ENCODE results near the gene SIL1. TPM values are rescaled to one million over a fixed set of nuclear protein-coding genes. Genes with fewer than 3 reads are reported as not detected.

The SIL1 gene
- polyA plus RNA-seq, 1 donor (not counting 4 experiments of a cell fraction or from before 2014, with no cell fraction given): 45.4 TPM

DNA sequence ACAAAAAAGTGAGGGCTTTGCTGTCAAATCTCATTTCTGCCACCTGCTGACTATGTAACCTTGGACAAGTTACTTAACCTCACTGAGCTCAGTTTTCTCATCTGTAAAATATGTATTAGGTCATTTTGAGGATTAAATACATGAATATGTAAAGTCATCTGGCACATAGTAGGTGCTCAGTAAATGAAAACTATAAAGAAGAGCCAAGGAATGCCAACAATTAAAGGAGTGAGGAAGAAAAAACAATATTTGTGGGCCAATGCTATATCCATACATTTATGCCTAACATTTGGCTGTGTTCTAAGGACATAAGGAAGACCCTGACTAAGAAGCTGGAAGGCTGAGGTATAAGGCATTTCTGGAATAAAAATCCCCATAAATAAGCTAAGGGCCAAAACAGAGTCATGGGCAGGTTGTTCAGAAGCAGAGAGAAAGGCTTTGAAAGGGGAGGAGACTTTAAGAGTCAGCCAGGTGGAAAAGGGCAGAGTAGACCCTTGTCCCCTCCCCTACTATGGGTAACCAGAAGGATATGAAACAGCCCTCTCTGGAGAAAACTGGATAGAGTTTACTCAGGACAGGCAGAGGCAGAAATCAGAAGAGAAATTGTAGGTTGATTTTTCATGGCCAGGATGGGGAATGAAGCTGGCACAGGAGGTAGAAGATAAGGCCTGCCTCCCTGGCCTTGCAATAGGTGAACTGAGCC lies 47.6 kb upstream of the SIL1 start:
- H4K20me1 ChIP-seq (ENCODE audit: control insufficient read depth, extremely low read depth, insufficient read depth, low read length): no peaks in the 10 kb centered on the region
- no peak for DNase-seq (ENCODE audit: low read depth, low spot score)
- H3K4me1 ChIP-seq (ENCODE audit: control insufficient read depth, extremely low read depth, insufficient read depth, low read length): peaks cover 12% of the 10 kb centered on the region
- H3K79me2 ChIP-seq (ENCODE audit: control insufficient read depth, insufficient read depth, low read length): no peaks in the 10 kb centered on the region
- peak overlapping the region in 1 of 3 experiments; percentile 27 for H3K4me3 ChIP-seq (ENCODE audit: control insufficient read depth in 2 of 3, extremely low read depth in 1 of 3, insufficient read depth in 2 of 3, low read depth in 1 of 3, low read length in 3 of 3)
- no peak overlapping the region for H3K9ac ChIP-seq (ENCODE audit: control insufficient read depth, extremely low read depth, insufficient read depth, low read length)
- H3K4me2 ChIP-seq (ENCODE audit: control insufficient read depth, extremely low read depth, insufficient read depth, low read depth, low read length): peak overlapping the region; percentile 56
- FAIRE-seq: no peak
- H2AFZ ChIP-seq (ENCODE audit: control insufficient read depth, low read length): peak overlapping the region; percentile 99
- dilution Hi-C loops (cut with MboI; ENCODE audit: extremely low pct_ligation_motif_present, low sequenced_read_pairs): no loop called here
- no peaks in the 10 kb centered on the region for H3K9me1 ChIP-seq (ENCODE audit: control insufficient read depth, extremely low read depth, insufficient read depth, low read length)
- TF ChIP-seq, protein P1, sequence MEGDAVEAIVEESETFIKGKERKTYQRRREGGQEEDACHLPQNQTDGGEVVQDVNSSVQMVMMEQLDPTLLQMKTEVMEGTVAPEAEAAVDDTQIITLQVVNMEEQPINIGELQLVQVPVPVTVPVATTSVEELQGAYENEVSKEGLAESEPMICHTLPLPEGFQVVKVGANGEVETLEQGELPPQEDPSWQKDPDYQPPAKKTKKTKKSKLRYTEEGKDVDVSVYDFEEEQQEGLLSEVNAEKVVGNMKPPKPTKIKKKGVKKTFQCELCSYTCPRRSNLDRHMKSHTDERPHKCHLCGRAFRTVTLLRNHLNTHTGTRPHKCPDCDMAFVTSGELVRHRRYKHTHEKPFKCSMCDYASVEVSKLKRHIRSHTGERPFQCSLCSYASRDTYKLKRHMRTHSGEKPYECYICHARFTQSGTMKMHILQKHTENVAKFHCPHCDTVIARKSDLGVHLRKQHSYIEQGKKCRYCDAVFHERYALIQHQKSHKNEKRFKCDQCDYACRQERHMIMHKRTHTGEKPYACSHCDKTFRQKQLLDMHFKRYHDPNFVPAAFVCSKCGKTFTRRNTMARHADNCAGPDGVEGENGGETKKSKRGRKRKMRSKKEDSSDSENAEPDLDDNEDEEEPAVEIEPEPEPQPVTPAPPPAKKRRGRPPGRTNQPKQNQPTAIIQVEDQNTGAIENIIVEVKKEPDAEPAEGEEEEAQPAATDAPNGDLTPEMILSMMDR (optimal IDR thresholded peaks at IDR 0.05 in 1 of 3, IDR thresholded peaks at IDR 0.05 in 1 of 3, conservative IDR thresholded peaks at IDR 0.05 in 1 of 3; ENCODE audit: extremely low read depth in 1 of 3, insufficient read depth in 2 of 3, low read length in 3 of 3): no peak
- TF ChIP-seq EZH2 (IDR thresholded peaks at IDR 0.05; ENCODE audit: low read length): no peak
- H3K9me3 ChIP-seq (ENCODE audit: control insufficient read depth, low read depth, low read length): no peaks in the 10 kb centered on the region
- H3K27me3 ChIP-seq (ENCODE audit: control insufficient read depth, extremely low read depth, insufficient read depth, low read length): no peaks in the 10 kb centered on the region
- H3K27ac ChIP-seq (ENCODE audit: control insufficient read depth, insufficient read depth, low read length): no peak overlapping the region
- no peaks in the 10 kb centered on the region for H3K36me3 ChIP-seq (ENCODE audit: control insufficient read depth in 2 of 2, extremely low read depth in 1 of 2, insufficient read depth in 2 of 2, low read length in 2 of 2)

DNA sequence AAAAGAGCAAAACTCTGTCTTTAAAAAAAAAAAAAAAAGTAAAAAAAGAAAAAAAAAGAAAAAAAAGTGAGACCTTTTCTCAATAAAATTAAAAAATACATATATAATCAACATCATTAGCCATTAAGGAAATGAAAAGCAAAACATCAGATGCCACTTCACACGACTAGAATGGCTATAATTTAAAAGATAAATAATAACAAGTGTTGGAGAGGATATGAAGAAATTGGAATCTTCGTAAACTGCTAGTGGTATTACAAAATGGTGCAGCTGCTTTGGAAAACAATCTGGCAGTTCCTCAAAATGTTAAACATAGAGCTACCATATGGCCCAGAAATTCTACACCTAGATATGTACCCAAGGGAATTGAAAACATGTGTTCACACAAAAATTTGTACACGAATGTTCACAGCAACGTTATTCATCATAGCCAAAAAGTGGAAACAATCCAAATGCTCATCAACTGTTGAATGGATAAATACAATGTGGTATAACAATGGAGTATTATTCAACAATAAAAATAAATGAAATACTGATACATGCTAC lies 45.3 kb upstream of the SIL1 start:
- H2AFZ ChIP-seq (ENCODE audit: control insufficient read depth, low read length): no peak overlapping the region
- DNase-seq (ENCODE audit: low read depth, low spot score): no peak
- no peaks in the 10 kb centered on the region for H3K36me3 ChIP-seq (ENCODE audit: control insufficient read depth in 2 of 2, extremely low read depth in 1 of 2, insufficient read depth in 2 of 2, low read length in 2 of 2)
- dilution Hi-C loops (cut with MboI; ENCODE audit: extremely low pct_ligation_motif_present, low sequenced_read_pairs): no loop called here
- no peak for TF ChIP-seq EZH2 (IDR thresholded peaks at IDR 0.05; ENCODE audit: low read length)
- TF ChIP-seq, protein P1 (optimal IDR thresholded peaks at IDR 0.05 in 1 of 3, IDR thresholded peaks at IDR 0.05 in 1 of 3, conservative IDR thresholded peaks at IDR 0.05 in 1 of 3; ENCODE audit: extremely low read depth in 1 of 3, insufficient read depth in 2 of 3, low read length in 3 of 3): no peak
- H3K4me1 ChIP-seq (ENCODE audit: control insufficient read depth, extremely low read depth, insufficient read depth, low read length): peaks cover 12% of the 10 kb centered on the region
- H4K20me1 ChIP-seq (ENCODE audit: control insufficient read depth, extremely low read depth, insufficient read depth, low read length): no peaks in the 10 kb centered on the region
- H3K27me3 ChIP-seq (ENCODE audit: control insufficient read depth, extremely low read depth, insufficient read depth, low read length): peaks cover 6% of the 10 kb centered on the region
- H3K27ac ChIP-seq (ENCODE audit: control insufficient read depth, insufficient read depth, low read length): no peak overlapping the region
- H3K9ac ChIP-seq (ENCODE audit: control insufficient read depth, extremely low read depth, insufficient read depth, low read length): no peak overlapping the region
- H3K4me2 ChIP-seq (ENCODE audit: control insufficient read depth, extremely low read depth, insufficient read depth, low read depth, low read length): no peak overlapping the region
- no peaks in the 10 kb centered on the region for H3K9me1 ChIP-seq (ENCODE audit: control insufficient read depth, extremely low read depth, insufficient read depth, low read length)
- H3K9me3 ChIP-seq (ENCODE audit: control insufficient read depth, low read depth, low read length): no peaks in the 10 kb centered on the region
- no peak overlapping the region for H3K4me3 ChIP-seq (ENCODE audit: control insufficient read depth in 2 of 3, extremely low read depth in 1 of 3, insufficient read depth in 2 of 3, low read depth in 1 of 3, low read length in 3 of 3)
- no peak for FAIRE-seq
- no peaks in the 10 kb centered on the region for H3K79me2 ChIP-seq (ENCODE audit: control insufficient read depth, insufficient read depth, low read length)
